Activated T-cell treated with anti-CD3 and anti-CD28 coated beads for 24 hours (primary cell): ENCODE data around the gene DPH6.
"Not testable (repeated sequence)": the region's sequence is repeated elsewhere in the genome, so short reads cannot be mapped to it uniquely, and the experiment has no call there.

Experiments
- DNase-seq: peaks from one replicate; pipeline ENCODE4 v3.0.0-alpha.2; 2020; ENCODE audit warnings: low read depth

DPH6 gene

GRCh38 chr15:35485411-35485810 is 60.6 kb downstream of the DPH6 start:
- DNase-seq, result no peak

- no peak for DNase-seq
Measured at GRCh38 chr15:35484231-35484945, 61.6 kb downstream of the DPH6 start.

GRCh38 chr15:35481992-35482391 is 64.0 kb downstream of the DPH6 start:
- DNase-seq, result no peak

- DNase-seq, result no peak
Measured at GRCh38 chr15:35481064-35481463, 64.9 kb downstream of the DPH6 start.

GRCh38 chr15:35479423-35479822 is 66.5 kb downstream of the DPH6 start:
- DNase-seq, result no peak

- DNase-seq, result no peak
Measured at GRCh38 chr15:35477312-35478262, 68.4 kb downstream of the DPH6 start.

GRCh38 chr15:35471024-35471423 is 74.9 kb downstream of the DPH6 start:
- DNase-seq, result no peak

- DNase-seq, result no peak
Measured at GRCh38 chr15:35470441-35470840, 75.5 kb downstream of the DPH6 start.

GRCh38 chr15:35466476-35466875 is 79.5 kb downstream of the DPH6 start:
- no peak for DNase-seq

- no peak for DNase-seq
Measured at GRCh38 chr15:35465783-35466182, 80.2 kb downstream of the DPH6 start.

- DNase-seq, result no peak
Measured at GRCh38 chr15:35460616-35461015, 85.3 kb downstream of the DPH6 start.

- DNase-seq, result no peak
Measured at GRCh38 chr15:35458176-35458856, 87.6 kb downstream of the DPH6 start.

- no peak for DNase-seq
Measured at GRCh38 chr15:35455201-35455600, 90.8 kb downstream of the DPH6 start.

GRCh38 chr15:35450492-35450891 is 95.5 kb downstream of the DPH6 start:
- DNase-seq, result no peak

- DNase-seq, result no peak
Measured at GRCh38 chr15:35448294-35448693, 97.7 kb downstream of the DPH6 start.

- no peak for DNase-seq
Measured at GRCh38 chr15:35445891-35446290, 100.1 kb downstream of the DPH6 start.

GRCh38 chr15:35444557-35445204 is 101.3 kb downstream of the DPH6 start:
- no peak for DNase-seq

- no peak for DNase-seq
Measured at GRCh38 chr15:35443376-35443775, 102.6 kb downstream of the DPH6 start.

GRCh38 chr15:35442742-35443141 is 103.2 kb downstream of the DPH6 start:
- DNase-seq, result no peak

- not testable (repeated sequence) for DNase-seq
Measured at GRCh38 chr15:35441279-35441678, 104.7 kb downstream of the DPH6 start.

- no peak for DNase-seq
Measured at GRCh38 chr15:35440265-35440664, 105.7 kb downstream of the DPH6 start.

- no peak for DNase-seq
Measured at GRCh38 chr15:35439291-35439690, 106.7 kb downstream of the DPH6 start.
